ENCODE measurements around the gene CDK12. TPM values are rescaled to one million over a fixed set of nuclear protein-coding genes. Genes with fewer than 3 reads are reported as not detected.

Gene CDK12
- total and polyA plus RNA-seq, 9 of the 15 experiments (the other 6 are each of a cell fraction or from before 2014, with no cell fraction given), result 3.4 to 65.6 (median 36.8) TPM

- TF ChIP-seq, protein P1, sequence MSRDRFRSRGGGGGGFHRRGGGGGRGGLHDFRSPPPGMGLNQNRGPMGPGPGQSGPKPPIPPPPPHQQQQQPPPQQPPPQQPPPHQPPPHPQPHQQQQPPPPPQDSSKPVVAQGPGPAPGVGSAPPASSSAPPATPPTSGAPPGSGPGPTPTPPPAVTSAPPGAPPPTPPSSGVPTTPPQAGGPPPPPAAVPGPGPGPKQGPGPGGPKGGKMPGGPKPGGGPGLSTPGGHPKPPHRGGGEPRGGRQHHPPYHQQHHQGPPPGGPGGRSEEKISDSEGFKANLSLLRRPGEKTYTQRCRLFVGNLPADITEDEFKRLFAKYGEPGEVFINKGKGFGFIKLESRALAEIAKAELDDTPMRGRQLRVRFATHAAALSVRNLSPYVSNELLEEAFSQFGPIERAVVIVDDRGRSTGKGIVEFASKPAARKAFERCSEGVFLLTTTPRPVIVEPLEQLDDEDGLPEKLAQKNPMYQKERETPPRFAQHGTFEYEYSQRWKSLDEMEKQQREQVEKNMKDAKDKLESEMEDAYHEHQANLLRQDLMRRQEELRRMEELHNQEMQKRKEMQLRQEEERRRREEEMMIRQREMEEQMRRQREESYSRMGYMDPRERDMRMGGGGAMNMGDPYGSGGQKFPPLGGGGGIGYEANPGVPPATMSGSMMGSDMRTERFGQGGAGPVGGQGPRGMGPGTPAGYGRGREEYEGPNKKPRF (IDR thresholded peaks at IDR 0.05; ENCODE audit: low read depth, low read length), result no peak
- TF ChIP-seq TAF15 (IDR thresholded peaks at IDR 0.05; ENCODE audit: low read depth, low read length) (no peak), BCL6 (CRISPR knock-in tag; IDR thresholded peaks at IDR 0.05) (no peak), FOXA1 (IDR thresholded peaks at IDR 0.05; ENCODE audit: borderline replicate concordance) (no peak), RBFOX2 (IDR thresholded peaks at IDR 0.05; ENCODE audit: low read depth, low read length) (peak; percentile 84), ZC3H8 (IDR thresholded peaks at IDR 0.05) (no peak), ELF1 (tag; IDR thresholded peaks at IDR 0.05) (peak; percentile 47; the same call in 1 of the 2 replicates), ZNF384 (IDR thresholded peaks at IDR 0.05; ENCODE audit: low read depth, low read length) (peak; percentile 49; the same call in 1 of the 2 replicates), GABPA (tag; conservative IDR thresholded peaks at IDR 0.05; ENCODE audit: low read depth) (peak; percentile 27; the same call in 1 of the 2 replicates), RCOR1 (IDR thresholded peaks at IDR 0.05; ENCODE audit: borderline replicate concordance in 1 of 2, low read depth in 2 of 2, low read length in 2 of 2) (no peak; a peak in 1 of 4 replicates), ZNF197 (CRISPR knock-in tag; IDR thresholded peaks at IDR 0.05; ENCODE audit: low read depth) (no peak), HMG20B (CRISPR knock-in tag; IDR thresholded peaks at IDR 0.05) (no peak), ZNF3 (CRISPR knock-in tag; IDR thresholded peaks at IDR 0.05) (no peak), CBX8 (IDR thresholded peaks at IDR 0.05; ENCODE audit: borderline replicate concordance, extremely low read depth, low read depth, low read length, poor library complexity, severe bottlenecking) (no peak)
- TF ChIP-seq, protein P2, sequence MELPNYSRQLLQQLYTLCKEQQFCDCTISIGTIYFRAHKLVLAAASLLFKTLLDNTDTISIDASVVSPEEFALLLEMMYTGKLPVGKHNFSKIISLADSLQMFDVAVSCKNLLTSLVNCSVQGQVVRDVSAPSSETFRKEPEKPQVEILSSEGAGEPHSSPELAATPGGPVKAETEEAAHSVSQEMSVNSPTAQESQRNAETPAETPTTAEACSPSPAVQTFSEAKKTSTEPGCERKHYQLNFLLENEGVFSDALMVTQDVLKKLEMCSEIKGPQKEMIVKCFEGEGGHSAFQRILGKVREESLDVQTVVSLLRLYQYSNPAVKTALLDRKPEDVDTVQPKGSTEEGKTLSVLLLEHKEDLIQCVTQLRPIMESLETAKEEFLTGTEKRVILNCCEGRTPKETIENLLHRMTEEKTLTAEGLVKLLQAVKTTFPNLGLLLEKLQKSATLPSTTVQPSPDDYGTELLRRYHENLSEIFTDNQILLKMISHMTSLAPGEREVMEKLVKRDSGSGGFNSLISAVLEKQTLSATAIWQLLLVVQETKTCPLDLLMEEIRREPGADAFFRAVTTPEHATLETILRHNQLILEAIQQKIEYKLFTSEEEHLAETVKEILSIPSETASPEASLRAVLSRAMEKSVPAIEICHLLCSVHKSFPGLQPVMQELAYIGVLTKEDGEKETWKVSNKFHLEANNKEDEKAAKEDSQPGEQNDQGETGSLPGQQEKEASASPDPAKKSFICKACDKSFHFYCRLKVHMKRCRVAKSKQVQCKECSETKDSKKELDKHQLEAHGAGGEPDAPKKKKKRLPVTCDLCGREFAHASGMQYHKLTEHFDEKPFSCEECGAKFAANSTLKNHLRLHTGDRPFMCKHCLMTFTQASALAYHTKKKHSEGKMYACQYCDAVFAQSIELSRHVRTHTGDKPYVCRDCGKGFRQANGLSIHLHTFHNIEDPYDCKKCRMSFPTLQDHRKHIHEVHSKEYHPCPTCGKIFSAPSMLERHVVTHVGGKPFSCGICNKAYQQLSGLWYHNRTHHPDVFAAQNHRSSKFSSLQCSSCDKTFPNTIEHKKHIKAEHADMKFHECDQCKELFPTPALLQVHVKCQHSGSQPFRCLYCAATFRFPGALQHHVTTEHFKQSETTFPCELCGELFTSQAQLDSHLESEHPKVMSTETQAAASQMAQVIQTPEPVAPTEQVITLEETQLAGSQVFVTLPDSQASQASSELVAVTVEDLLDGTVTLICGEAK (IDR thresholded peaks at IDR 0.05), result 0 out of 2 replicates have a peak, but pooled peaks have one; percentile 43
- TF ChIP-seq, protein P2 (CRISPR knock-in tag; IDR thresholded peaks at IDR 0.05), result no peak
Measured at GRCh38 chr17:39450847-39451581, 10.3 kb upstream of the CDK12 start, which contains the start of gene MED1 (continued).

All from K562 (cell line).